HepG2 (cell line): ENCODE results near the gene SPTBN2. TPM values are rescaled to one million over a fixed set of nuclear protein-coding genes. Genes with fewer than 3 reads are reported as not detected.

ENCODE experiments used
- CHCHD3 ChIP-seq: sonication (generic); formaldehyde crosslinking; IDR thresholded peaks from 2 replicates; pipeline ENCODE4 v1.8.0; 2022; ENCODE audit warnings: mild to moderate bottlenecking, missing genetic modification reagents, moderate library complexity
- FOXK2 ChIP-seq: fragments of 450-650 bp; IDR thresholded peaks from 2 replicates; pipeline ENCODE4 v1.6.1; 2016
- GZF1 ChIP-seq: sonication (generic); formaldehyde crosslinking; IDR thresholded peaks from 2 replicates; pipeline ENCODE4 v1.5.1; 2020; ENCODE audit warnings: mild to moderate bottlenecking, missing genetic modification reagents
- HIVEP1 ChIP-seq: sonication (generic); formaldehyde crosslinking; IDR thresholded peaks from 2 replicates; pipeline ENCODE4 v1.4.0; 2020; ENCODE audit warnings: mild to moderate bottlenecking, missing genetic modification reagents
- HMGXB4 ChIP-seq, 2 experiments: sonication (generic) in 1 of 2; formaldehyde crosslinking in 1 of 2; IDR thresholded peaks; 2 replicates each; pipeline versions ENCODE4 v1.4.0 to v1.6.1; 2018 to 2020; ENCODE audit warnings: missing genetic modification reagents in 2 of 2, borderline replicate concordance in 1 of 2, low read depth in 1 of 2, mild to moderate bottlenecking in 1 of 2, missing biosample characterization in 1 of 2
- MIER2 ChIP-seq: IDR thresholded peaks from 2 replicates; pipeline ENCODE4 v1.6.1; 2016; ENCODE audit warnings: missing biosample characterization, missing genetic modification reagents
- PITX1 ChIP-seq: sonication (generic); formaldehyde crosslinking; IDR thresholded peaks from 2 replicates; pipeline ENCODE4 v1.5.1; 2020; ENCODE audit warnings: mild to moderate bottlenecking, missing genetic modification reagents
- SP4 ChIP-seq: sonication (generic); formaldehyde crosslinking; IDR thresholded peaks from 2 replicates; pipeline ENCODE4 v1.8.1; 2023; ENCODE audit warnings: mild to moderate bottlenecking, missing genetic modification reagents
- STAT5B ChIP-seq: sonication (generic); formaldehyde crosslinking; IDR thresholded peaks from 2 replicates; pipeline ENCODE4 v1.4.0; 2020; ENCODE audit warnings: missing genetic modification reagents
- TEAD2 ChIP-seq: sonication (generic); formaldehyde crosslinking; IDR thresholded peaks from 2 replicates; pipeline ENCODE4 v1.9.0; 2021; ENCODE audit warnings: missing genetic modification reagents
- ZFP37 ChIP-seq: sonication (generic); formaldehyde crosslinking; IDR thresholded peaks from 2 replicates; pipeline ENCODE4 v1.4.0; 2020; ENCODE audit warnings: missing genetic modification reagents, borderline replicate concordance
- ZFP41 ChIP-seq: sonication (generic); formaldehyde crosslinking; IDR thresholded peaks from 2 replicates; pipeline ENCODE4 v1.4.0; 2020; ENCODE audit warnings: mild to moderate bottlenecking, missing genetic modification reagents, borderline replicate concordance
- ZFX ChIP-seq: sonication (generic); formaldehyde crosslinking; IDR thresholded peaks from 2 replicates; pipeline ENCODE4 v1.4.0; 2020; ENCODE audit warnings: mild to moderate bottlenecking, low read depth, missing genetic modification reagents, moderate library complexity
- ZNF230 ChIP-seq: sonication (generic); formaldehyde crosslinking; IDR thresholded peaks from 2 replicates; pipeline ENCODE4 v1.4.0; 2020; ENCODE audit warnings: mild to moderate bottlenecking, missing genetic modification reagents
- ZNF276 ChIP-seq: sonication (generic); formaldehyde crosslinking; IDR thresholded peaks from 2 replicates; pipeline ENCODE4 v1.4.0; 2020; ENCODE audit warnings: mild to moderate bottlenecking, low read depth, missing genetic modification reagents
- ZNF510 ChIP-seq: sonication (generic); formaldehyde crosslinking; IDR thresholded peaks from 2 replicates; pipeline ENCODE4 v1.4.0; 2020; ENCODE audit warnings: low read depth, mild to moderate bottlenecking, missing genetic modification reagents
- ZNF513 ChIP-seq: sonication (generic); formaldehyde crosslinking; conservative IDR thresholded peaks from 2 replicates; pipeline ENCODE4 v1.5.0; 2020; ENCODE audit warnings: missing genetic modification reagents
- ZNF550 ChIP-seq: sonication (generic); formaldehyde crosslinking; IDR thresholded peaks from 2 replicates; pipeline ENCODE4 v1.4.0; 2020; ENCODE audit warnings: mild to moderate bottlenecking, missing genetic modification reagents, borderline replicate concordance
- ZNF557 ChIP-seq: sonication (generic); formaldehyde crosslinking; IDR thresholded peaks from 2 replicates; pipeline ENCODE4 v1.4.0; 2020; ENCODE audit warnings: missing genetic modification reagents
- ZNF615 ChIP-seq: sonication (generic); formaldehyde crosslinking; IDR thresholded peaks from 2 replicates; pipeline ENCODE4 v1.5.0; 2020; ENCODE audit warnings: mild to moderate bottlenecking, missing genetic modification reagents, borderline replicate concordance
- ZNF678 ChIP-seq: sonication (generic); formaldehyde crosslinking; IDR thresholded peaks from 2 replicates; pipeline ENCODE4 v1.4.0; 2020; ENCODE audit warnings: mild to moderate bottlenecking, missing genetic modification reagents
- ZNF75D ChIP-seq: sonication (generic); formaldehyde crosslinking; IDR thresholded peaks from 2 replicates; pipeline ENCODE4 v1.8.1; 2023; ENCODE audit warnings: missing genetic modification reagents, mild to moderate bottlenecking, borderline replicate concordance
- ZNF777 ChIP-seq: sonication (generic); formaldehyde crosslinking; IDR thresholded peaks from 2 replicates; pipeline ENCODE4 v1.4.0; 2020; ENCODE audit warnings: missing genetic modification reagents
- ZNF879 ChIP-seq: sonication (generic); formaldehyde crosslinking; IDR thresholded peaks from 2 replicates; pipeline ENCODE4 v1.8.1; 2023; ENCODE audit warnings: missing genetic modification reagents
- polyA plus RNA-seq, 8 experiments: library from polyadenylated mRNA; depleted of rRNA in 3 of 8; stranded (reverse) in 7 of 8; unstranded in 1 of 8; fragments of >200 nt; fragmentation: Illumina TruSeq in 4 of 8; extraction: Trizol in 4 of 8; gene quantifications; 2 replicates each; pipeline versions ENCODE4 v1.2.1 to v1.2.3, GENCODE V29; 2011 to 2016; ENCODE audit warnings: low read depth in 4 of 8, missing spikeins in 1 of 8, mixed read lengths in 1 of 8; ENCODE audit not compliant: insufficient read depth in 1 of 8
- total RNA-seq, 5 experiments: library from RNA; depleted of rRNA; stranded (reverse); fragments of >200 nt; fragmentation: Illumina TruSeq; extraction: Trizol; gene quantifications; 2 replicates each; pipeline ENCODE4 v1.2.3, GENCODE V29; 2016; ENCODE audit warnings: low read depth in 1 of 5

SPTBN2 gene
- total and polyA plus RNA-seq, 2 of the 13 experiments (the other 11 are each of a cell fraction or from before 2014, with no cell fraction given): 0.65 to 4.0 TPM

- TF ChIP-seq HMGXB4 (CRISPR knock-in tag; IDR thresholded peaks at IDR 0.05; ENCODE audit: borderline replicate concordance in 1 of 2, low read depth in 1 of 2) (peak; percentile 36 to 73; a peak in 2 of 4 replicates), GZF1 (CRISPR knock-in tag) (no peak), TEAD2 (no peak), CHCHD3 (CRISPR knock-in tag) (no peak), ZNF879 (CRISPR knock-in tag) (no peak), HIVEP1 (CRISPR knock-in tag) (peak; percentile 61; the same call in 1 of the 2 replicates), ZNF276 (CRISPR knock-in tag) (no peak), ZNF557 (CRISPR knock-in tag) (no peak), ZNF615 (CRISPR knock-in tag) (no peak), ZFX (peak; percentile 86), STAT5B (CRISPR knock-in tag) (no peak), ZNF777 (CRISPR knock-in tag) (peak; percentile 53; the same call in 1 of the 2 replicates), ZNF550 (CRISPR knock-in tag) (no peak), ZNF75D (no peak), ZNF678 (CRISPR knock-in tag) (no peak), ZFP41 (CRISPR knock-in tag) (no peak), ZFP37 (CRISPR knock-in tag) (peak; percentile 68; the same call in 1 of the 2 replicates), ZNF510 (no peak), PITX1 (CRISPR knock-in tag) (no peak; the same call in 1 of the 2 replicates), ZNF230 (0 out of 2 replicates have a peak, but pooled peaks have one; percentile 34), FOXK2 (no peak), MIER2 (no peak), ZNF513 (no peak), SP4 (CRISPR knock-in tag) (peak; percentile 73; the same call in 1 of the 2 replicates)
Observed at GRCh38 chr11:66677599-66678375, 51.2 kb downstream of the SPTBN2 start, which contains the start of gene RBM4B (continued).
